HepG2 (cell line): ENCODE data around the gene SELENOH. TPM values are rescaled to one million over a fixed set of nuclear protein-coding genes. Genes with fewer than 3 reads are reported as not detected.

ENCODE experiments used
- ARID5B ChIP-seq: IDR thresholded peaks from 2 replicates; pipeline ENCODE4 v1.4.0; 2020; ENCODE audit warnings: mild to moderate bottlenecking, missing genetic modification reagents
- EHMT2 ChIP-seq: fragments of 200-600 bp; sonication (generic); IDR thresholded peaks from 2 replicates; pipeline ENCODE4 v1.7.0; 2017; ENCODE audit warnings: antibody characterized with exemption, low read depth, low read length, borderline replicate concordance
- FOSL1 ChIP-seq: sonication (generic); formaldehyde crosslinking; IDR thresholded peaks from 2 replicates; pipeline ENCODE4 v1.9.0; 2021; ENCODE audit warnings: missing genetic modification reagents, borderline replicate concordance
- HBP1 ChIP-seq: IDR thresholded peaks from 2 replicates; pipeline ENCODE4 v1.6.1; 2016; ENCODE audit warnings: low read depth, control low read depth
- NBN ChIP-seq: fragments of 450-650 bp; conservative IDR thresholded peaks from 2 replicates; pipeline ENCODE4 v1.6.1; 2017
- NCOR1 ChIP-seq: fragments of 200-600 bp; sonication (generic); IDR thresholded peaks from 2 replicates; pipeline ENCODE4 v1.7.0; 2017; ENCODE audit warnings: antibody characterized with exemption, low read length, borderline replicate concordance
- NFATC3 ChIP-seq: sonication (generic); formaldehyde crosslinking; IDR thresholded peaks from 2 replicates; pipeline ENCODE4 v1.5.1; 2020; ENCODE audit warnings: mild to moderate bottlenecking, missing genetic modification reagents
- NFYC ChIP-seq: IDR thresholded peaks from 2 replicates; pipeline ENCODE4 v1.6.1; 2016; ENCODE audit warnings: missing genetic modification reagents, missing compliant biosample characterization
- NR1H2 ChIP-seq: sonication (generic); formaldehyde crosslinking; IDR thresholded peaks from 2 replicates; pipeline ENCODE4 v1.8.1; 2022; ENCODE audit warnings: low read depth, missing genetic modification reagents, borderline replicate concordance
- NR3C1 ChIP-seq: sonication (generic); formaldehyde crosslinking; IDR thresholded peaks from 2 replicates; pipeline ENCODE4 v1.4.0; 2020; ENCODE audit warnings: missing genetic modification reagents
- PHB2 ChIP-seq: fragments of 450-650 bp; IDR thresholded peaks from 2 replicates; pipeline ENCODE4 v1.6.1; 2018; ENCODE audit not compliant: partially characterized antibody
- PHF21A ChIP-seq: sonication (generic); formaldehyde crosslinking; IDR thresholded peaks from 2 replicates; pipeline ENCODE4 v1.5.0; 2020; ENCODE audit warnings: mild to moderate bottlenecking, missing genetic modification reagents
- SALL1 ChIP-seq: sonication (generic); formaldehyde crosslinking; IDR thresholded peaks from 2 replicates; pipeline ENCODE4 v1.8.0; 2022; ENCODE audit warnings: mild to moderate bottlenecking, missing genetic modification reagents
- SMAD1 ChIP-seq: sonication (generic); formaldehyde crosslinking; IDR thresholded peaks from 2 replicates; pipeline ENCODE4 v1.4.0; 2020; ENCODE audit warnings: missing genetic modification reagents, low read depth, mild to moderate bottlenecking, borderline replicate concordance
- TAF1 ChIP-seq: sonication (generic); formaldehyde crosslinking; IDR thresholded peaks from 2 replicates; pipeline ENCODE4 v1.4.0; 2020; ENCODE audit warnings: missing genetic modification reagents
- THYN1 ChIP-seq: sonication (generic); formaldehyde crosslinking; IDR thresholded peaks from 2 replicates; pipeline ENCODE4 v1.8.1; 2023; ENCODE audit warnings: low read depth, mild to moderate bottlenecking, moderate library complexity, missing genetic modification reagents, borderline replicate concordance
- TRIM24 ChIP-seq: sonication (generic); formaldehyde crosslinking; IDR thresholded peaks from 2 replicates; pipeline ENCODE4 v1.8.0; 2022; ENCODE audit warnings: mild to moderate bottlenecking, missing genetic modification reagents
- USF2 ChIP-seq, 2 experiments: sonication (generic) in 1 of 2; formaldehyde crosslinking in 1 of 2; IDR thresholded peaks; 2 replicates each; pipeline versions ENCODE4 v1.5.1 to v1.6.1; 2011 to 2020; ENCODE audit warnings: borderline replicate concordance in 1 of 2, low read depth in 1 of 2, low read length in 1 of 2, mild to moderate bottlenecking in 1 of 2, missing genetic modification reagents in 1 of 2, moderate library complexity in 1 of 2
- ZBTB44 ChIP-seq: sonication (generic); formaldehyde crosslinking; IDR thresholded peaks from 2 replicates; pipeline ENCODE4 v1.4.0; 2020; ENCODE audit warnings: missing genetic modification reagents
- ZC3H13 ChIP-seq: sonication (generic); formaldehyde crosslinking; IDR thresholded peaks from 2 replicates; pipeline ENCODE4 v1.8.1; 2023; ENCODE audit warnings: mild to moderate bottlenecking, missing genetic modification reagents, moderate library complexity
- polyA plus RNA-seq, 8 experiments: library from polyadenylated mRNA; depleted of rRNA in 3 of 8; stranded (reverse) in 7 of 8; unstranded in 1 of 8; fragments of >200 nt; fragmentation: Illumina TruSeq in 4 of 8; extraction: Trizol in 4 of 8; gene quantifications; 2 replicates each; pipeline versions ENCODE4 v1.2.1 to v1.2.3, GENCODE V29; 2011 to 2016; ENCODE audit warnings: low read depth in 4 of 8, missing spikeins in 1 of 8, mixed read lengths in 1 of 8; ENCODE audit not compliant: insufficient read depth in 1 of 8
- total RNA-seq, 5 experiments: library from RNA; depleted of rRNA; stranded (reverse); fragments of >200 nt; fragmentation: Illumina TruSeq; extraction: Trizol; gene quantifications; 2 replicates each; pipeline ENCODE4 v1.2.3, GENCODE V29; 2016; ENCODE audit warnings: low read depth in 1 of 5

SELENOH gene
- total and polyA plus RNA-seq, 2 of the 13 experiments (the other 11 are each of a cell fraction or from before 2014, with no cell fraction given) = 27.2 to 77.4 TPM

GRCh38 chr11:57712256-57713150, 28.8 kb upstream of the SELENOH start, which contains the start of gene TMX2 (continued):
- TF ChIP-seq THYN1 (CRISPR knock-in tag) = no peak
- no peak for TF ChIP-seq ZC3H13 (CRISPR knock-in tag)
- peak; percentile 79 for TF ChIP-seq SALL1
- TF ChIP-seq HBP1 (CRISPR knock-in tag) = peak; percentile 45; the same call in 1 of the 2 replicates
- no peak for TF ChIP-seq ARID5B (CRISPR knock-in tag)
- TF ChIP-seq NR1H2 (CRISPR knock-in tag) = no peak
- no peak for TF ChIP-seq NFATC3 (CRISPR knock-in tag)
- no peak for TF ChIP-seq ZBTB44 (CRISPR knock-in tag)
- no peak for TF ChIP-seq PHB2
- TF ChIP-seq SMAD1 (CRISPR knock-in tag) = peak; percentile 72; the same call in 1 of the 2 replicates
- no peak for TF ChIP-seq NR3C1 (CRISPR knock-in tag)
- TF ChIP-seq TRIM24 (CRISPR knock-in tag) = no peak
- TF ChIP-seq FOSL1 (CRISPR knock-in tag) = no peak
- TF ChIP-seq NBN = no peak
- no peak for TF ChIP-seq NCOR1
- TF ChIP-seq USF2 (IDR thresholded peaks at IDR 0.05; ENCODE audit: low read depth, low read length) = no peak
- TF ChIP-seq USF2 (CRISPR knock-in tag; IDR thresholded peaks at IDR 0.05; ENCODE audit: borderline replicate concordance) = no peak; the same call in 1 of the 2 replicates
- TF ChIP-seq EHMT2 = no peak
- peak; percentile 94 for TF ChIP-seq NFYC (CRISPR knock-in tag)
- peak; percentile 70; the same call in 1 of the 2 replicates for TF ChIP-seq TAF1
- TF ChIP-seq PHF21A (CRISPR knock-in tag) = 0 out of 2 replicates have a peak, but pooled peaks have one; percentile 35
